DMS153 (cell line): Measurements from ENCODE around the gene PXMP4.

Experiments
- DNase-seq: peaks from one replicate; lab custom pipeline; 2025; lab: John Stamatoyannopoulos, UW

Gene PXMP4

DNA sequence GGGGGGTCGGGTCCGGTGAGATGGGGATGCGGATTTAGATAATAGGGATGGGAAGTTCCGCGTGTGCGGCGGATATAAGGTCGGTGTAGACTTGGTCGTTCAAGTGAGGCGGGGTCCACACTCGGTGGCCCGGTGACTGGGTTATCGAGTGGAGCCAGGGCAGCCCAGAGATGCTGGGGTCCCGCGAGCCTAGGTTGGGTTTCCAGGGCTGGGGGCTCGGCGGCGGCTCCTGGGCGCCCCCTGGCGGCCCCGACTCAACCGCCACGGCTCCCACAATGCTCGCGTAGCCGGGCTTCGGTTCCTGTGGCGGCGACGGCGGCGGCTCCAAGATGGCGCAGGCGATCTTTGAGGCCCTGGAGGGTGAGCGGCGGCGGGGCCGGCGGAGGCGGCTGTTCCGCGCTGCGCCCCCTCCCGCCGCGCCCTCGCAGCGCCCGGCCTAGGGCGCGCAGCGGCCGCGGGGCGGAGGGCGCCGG is 11.6 kb upstream of the PXMP4 start, which contains the start of gene ZNF341:
Gene ZNF341 (plus strand): TSS at position 304 of the 473 bp plus-strand sequence. CDS start 26 bp downstream, at position 330.
- DNase-seq, result peak; percentile 75

GRCh38 chr20:33730946-33731692 is 11.0 kb upstream of the PXMP4 start:
- DNase-seq, result no peak

DNA sequence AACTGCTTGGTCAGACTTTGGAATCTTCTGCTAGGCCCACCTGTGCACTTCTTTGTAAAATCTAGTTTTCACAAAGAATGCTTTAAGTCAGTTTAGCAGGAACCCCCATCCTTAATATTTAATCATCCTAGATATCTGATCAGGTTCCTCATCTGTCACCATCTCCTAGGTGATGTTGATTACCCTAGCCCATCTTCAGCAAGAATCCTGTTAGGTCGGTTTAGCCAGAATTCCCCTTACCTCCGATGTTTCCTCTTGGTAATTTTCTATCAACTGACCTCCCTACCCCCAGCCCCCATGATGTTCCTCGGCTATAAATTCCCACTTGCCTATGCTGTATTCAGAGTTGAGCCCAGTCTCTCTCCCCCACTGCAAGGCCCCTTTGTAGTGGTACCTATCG is 9.0 kb upstream of the PXMP4 start:
- no peak for DNase-seq

GRCh38 chr20:33728463-33728862 is 8.4 kb upstream of the PXMP4 start:
- no peak for DNase-seq

DNA sequence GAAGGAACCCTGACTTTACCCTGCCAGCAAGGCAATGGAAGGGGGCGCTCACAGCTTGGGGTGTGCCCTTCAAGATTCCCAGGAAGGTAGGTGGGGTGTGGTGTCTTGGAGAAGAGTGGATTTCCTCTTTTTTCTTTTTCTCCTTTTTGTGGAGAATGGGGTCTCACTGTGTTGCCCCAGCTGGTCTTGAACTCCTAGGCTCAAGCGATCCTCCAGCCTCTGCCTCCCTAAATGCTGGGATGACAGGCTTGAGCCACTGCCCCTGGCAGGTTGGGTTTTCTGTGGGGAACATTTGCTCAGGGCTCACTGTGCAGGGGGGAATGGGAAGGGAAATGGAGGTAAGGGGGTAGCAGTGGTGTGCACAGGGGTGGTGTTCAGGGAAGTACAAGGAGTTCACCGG is 7.7 kb upstream of the PXMP4 start:
- DNase-seq, result no peak

- no peak for DNase-seq
Observed at GRCh38 chr20:33727115-33727479, 7.0 kb upstream of the PXMP4 start.

GRCh38 chr20:33725607-33726264 is 5.6 kb upstream of the PXMP4 start:
- DNase-seq, result no peak

GRCh38 chr20:33724439-33725094 is 4.5 kb upstream of the PXMP4 start:
- DNase-seq, result no peak

- DNase-seq, result no peak
Observed at GRCh38 chr20:33721391-33722140, 1.5 kb upstream of the PXMP4 start.

DNA sequence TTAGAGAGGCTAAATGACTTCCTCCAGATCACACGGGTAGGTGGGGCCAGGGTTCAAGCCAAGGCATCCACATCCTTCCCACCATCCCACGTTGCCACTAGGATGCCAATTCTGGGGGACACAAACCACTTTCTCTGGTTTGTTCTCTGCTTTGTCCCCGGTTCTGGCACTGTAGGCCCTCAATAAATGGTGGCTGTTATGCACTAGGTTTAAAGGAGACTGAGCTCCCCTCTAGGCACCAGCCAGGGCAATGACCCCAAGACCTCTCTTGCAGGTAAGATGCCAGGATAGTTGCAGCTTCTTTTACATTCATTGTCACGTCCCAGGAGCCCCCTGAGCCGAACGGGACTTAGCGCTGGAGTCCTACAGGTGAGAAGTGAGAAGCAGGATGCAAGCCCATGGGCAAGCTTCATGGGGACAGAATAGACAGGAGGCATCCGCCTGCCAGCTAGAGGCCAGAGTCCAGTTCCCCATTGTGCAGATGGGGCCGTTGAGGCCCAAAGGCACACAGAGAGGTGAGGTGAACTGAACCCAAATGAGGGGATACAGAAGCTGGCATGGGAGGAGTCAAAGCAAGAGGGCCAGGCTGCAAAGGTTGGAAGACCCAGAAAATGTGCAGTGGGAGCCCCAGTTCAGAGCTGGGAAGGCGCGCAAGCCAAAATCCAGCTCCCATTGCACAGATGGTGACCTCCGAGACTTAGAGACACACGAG is 677 bp downstream of the PXMP4 start:
- no peak for DNase-seq

- DNase-seq, result no peak
Observed at GRCh38 chr20:33716498-33716897, 3.6 kb downstream of the PXMP4 start.

GRCh38 chr20:33713865-33714367 is 6.2 kb downstream of the PXMP4 start:
- DNase-seq, result no peak

DNA sequence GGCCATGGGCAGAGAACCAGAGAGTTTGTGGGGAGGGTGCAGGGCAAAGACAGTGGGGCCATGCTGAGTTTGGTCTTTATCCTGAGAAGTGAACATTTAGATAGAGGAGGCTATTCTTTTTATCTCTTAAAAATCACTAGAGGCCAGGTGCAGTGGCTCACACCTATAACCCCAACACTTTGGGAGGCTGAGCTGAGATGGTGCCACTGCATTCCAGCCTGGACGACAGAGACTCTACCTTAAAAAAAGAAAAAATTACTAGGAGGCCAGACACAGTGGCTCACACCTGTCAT is 8.7 kb downstream of the PXMP4 start:
- DNase-seq, result no peak

GRCh38 chr20:33710681-33711445 is 9.2 kb downstream of the PXMP4 start:
- no peak for DNase-seq

- no peak for DNase-seq
Observed at GRCh38 chr20:33709905-33710541, 10.1 kb downstream of the PXMP4 start.

DNA sequence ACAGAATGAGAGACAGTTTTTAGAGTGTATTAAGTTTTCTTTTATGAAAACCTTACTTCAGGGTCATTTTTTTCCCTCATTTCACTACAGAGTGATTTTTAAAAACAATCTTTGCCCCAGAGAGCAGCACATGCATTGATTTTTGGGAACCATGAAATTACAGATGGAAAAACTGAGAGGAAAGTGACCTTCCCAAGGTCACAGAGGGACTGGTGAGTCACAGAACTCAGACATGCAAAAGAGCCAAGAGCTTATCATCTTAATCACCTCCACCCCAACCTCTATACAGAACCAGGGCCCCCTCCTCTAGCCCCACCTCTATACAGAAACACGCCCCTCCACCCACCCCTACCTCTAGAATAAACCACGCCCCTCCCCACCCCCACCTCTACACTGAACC is 10.7 kb downstream of the PXMP4 start:
- no peak for DNase-seq

DNA sequence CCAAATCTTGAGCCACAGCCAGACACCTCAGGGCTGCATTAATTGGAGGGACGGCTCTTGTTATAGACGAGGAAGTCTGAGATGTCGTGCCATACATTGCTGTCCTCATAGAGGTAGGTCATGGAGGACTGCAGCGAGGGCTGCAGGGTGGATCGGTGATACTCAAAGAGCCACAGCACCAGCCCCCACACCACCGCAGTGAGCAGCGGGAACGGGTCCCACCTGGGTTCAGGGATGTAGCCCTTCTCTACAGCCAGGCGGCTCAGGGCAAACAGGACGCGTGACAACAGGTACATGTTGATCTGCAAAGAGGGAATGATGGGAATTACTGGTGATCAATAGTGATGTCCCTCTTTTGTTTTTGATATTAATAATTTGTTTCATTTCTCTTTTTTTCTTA is 12.4 kb downstream of the PXMP4 start:
- DNase-seq, result no peak

- DNase-seq, result no peak
Observed at GRCh38 chr20:33704197-33704924, 15.7 kb downstream of the PXMP4 start.

DNA sequence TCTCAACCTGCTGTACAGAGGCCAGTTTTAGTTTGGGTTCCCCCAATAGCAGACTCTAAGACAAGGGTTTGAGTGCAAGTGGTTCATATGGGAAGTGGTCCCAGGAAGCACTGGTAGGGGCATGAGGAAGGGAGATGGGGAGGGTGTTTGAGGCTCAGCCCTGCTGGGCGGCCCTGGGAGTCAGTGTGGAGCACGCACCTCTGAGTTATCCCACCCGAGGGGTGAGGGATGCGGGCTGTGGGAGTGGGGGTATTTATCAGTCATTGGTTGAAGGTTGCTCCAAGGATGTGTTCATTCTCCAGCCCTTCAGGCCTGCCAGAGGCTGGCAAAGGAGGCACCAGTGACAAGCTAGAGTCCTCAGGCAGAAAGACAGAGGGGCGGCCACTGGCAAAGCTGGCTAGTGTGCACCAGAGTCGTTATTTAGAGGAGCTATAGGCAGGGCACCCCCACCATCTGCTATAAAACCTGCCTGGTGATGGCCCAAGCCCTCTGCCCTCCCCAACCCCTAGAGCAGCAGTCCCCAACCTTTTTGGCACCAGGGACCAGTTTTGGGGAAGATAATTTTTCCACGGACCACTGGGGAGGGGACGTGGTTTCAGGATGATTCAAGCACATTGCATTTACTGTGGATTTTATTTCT is 16.5 kb downstream of the PXMP4 start:
- DNase-seq, result no peak
